HG03025 (cell line): ENCODE results near the gene RANBP10.

Experiments used
- ATAC-seq: cut with Tn5 transposase; IDR thresholded peaks from one replicate; pipeline ENCODE4 v1.9.1; 2021; ENCODE audit warnings: mild to moderate bottlenecking, moderate library complexity; ENCODE audit not compliant: unreplicated experiment, low FRiP score

Gene RANBP10

DNA sequence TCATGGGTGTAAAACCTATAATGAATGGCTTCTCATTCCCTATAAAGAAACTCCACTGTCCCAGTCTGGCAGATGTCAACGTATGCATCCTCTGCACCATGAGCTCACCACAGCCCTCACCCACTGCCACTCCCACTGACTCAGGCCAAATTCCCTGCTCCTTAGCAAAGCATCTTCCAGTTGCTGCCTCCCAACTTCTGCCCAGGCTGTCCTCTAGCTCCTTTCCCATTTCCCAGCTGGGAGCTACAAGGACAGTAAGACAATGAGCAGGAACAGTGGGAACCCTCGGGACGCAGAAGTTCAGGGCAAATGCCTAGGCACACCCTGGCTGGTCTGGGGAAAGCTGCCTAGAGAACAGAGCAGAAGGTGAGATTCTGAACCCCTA lies 26.7 kb upstream of the RANBP10 start:
- ATAC-seq, result no peak

DNA sequence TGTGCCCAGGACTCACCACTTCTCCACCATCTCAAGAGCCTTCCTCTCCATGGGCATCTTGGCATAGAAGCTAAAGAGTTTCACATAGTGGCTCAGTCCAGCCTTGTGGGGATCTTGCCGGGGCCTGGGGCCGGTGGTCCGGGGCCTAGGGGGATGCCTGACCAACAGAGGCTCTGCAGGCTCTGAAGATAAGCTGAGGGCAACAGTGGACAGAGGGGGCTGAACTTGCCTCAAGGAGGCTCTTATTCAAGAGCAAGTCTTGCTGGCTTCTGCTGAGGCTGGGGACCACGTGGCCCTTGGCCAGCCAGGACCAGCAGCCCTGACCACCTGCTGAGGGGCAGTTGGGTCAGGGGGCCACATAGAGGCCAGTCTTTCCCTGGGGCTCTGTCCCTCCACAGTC lies 22.3 kb upstream of the RANBP10 start:
- no peak for ATAC-seq

- ATAC-seq, result no peak
Observed at GRCh38 chr16:67825906-67826305, 19.5 kb upstream of the RANBP10 start.

GRCh38 chr16:67825119-67825518 lies 18.8 kb upstream of the RANBP10 start:
- ATAC-seq, result no peak

DNA sequence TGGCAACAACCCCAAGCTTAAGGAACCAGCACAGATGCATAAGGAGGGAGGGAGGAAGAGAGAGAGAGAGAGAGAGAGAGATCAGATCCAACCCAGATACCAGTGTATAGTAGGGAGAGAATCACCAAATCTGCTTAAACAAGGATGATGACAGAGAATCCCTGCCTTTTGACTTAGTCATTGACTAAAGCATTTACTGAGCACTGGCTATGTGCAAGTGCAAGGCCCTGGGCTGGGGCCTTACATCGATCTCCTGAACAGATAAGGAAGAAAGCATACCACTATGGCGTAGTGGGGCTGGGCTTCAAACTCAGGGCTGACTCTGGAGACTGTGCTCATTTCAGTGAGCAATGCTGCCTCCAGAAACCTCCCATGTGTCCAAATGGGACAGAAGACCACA lies 16.2 kb upstream of the RANBP10 start:
- no peak for ATAC-seq

- no peak for ATAC-seq
Observed at GRCh38 chr16:67820608-67821259, 14.4 kb upstream of the RANBP10 start.

GRCh38 chr16:67814567-67814966 lies 8.2 kb upstream of the RANBP10 start:
- no peak for ATAC-seq

GRCh38 chr16:67811899-67812298 lies 5.5 kb upstream of the RANBP10 start:
- ATAC-seq, result no peak

GRCh38 chr16:67807148-67807682 lies 855 bp upstream of the RANBP10 start:
- no peak for ATAC-seq

DNA sequence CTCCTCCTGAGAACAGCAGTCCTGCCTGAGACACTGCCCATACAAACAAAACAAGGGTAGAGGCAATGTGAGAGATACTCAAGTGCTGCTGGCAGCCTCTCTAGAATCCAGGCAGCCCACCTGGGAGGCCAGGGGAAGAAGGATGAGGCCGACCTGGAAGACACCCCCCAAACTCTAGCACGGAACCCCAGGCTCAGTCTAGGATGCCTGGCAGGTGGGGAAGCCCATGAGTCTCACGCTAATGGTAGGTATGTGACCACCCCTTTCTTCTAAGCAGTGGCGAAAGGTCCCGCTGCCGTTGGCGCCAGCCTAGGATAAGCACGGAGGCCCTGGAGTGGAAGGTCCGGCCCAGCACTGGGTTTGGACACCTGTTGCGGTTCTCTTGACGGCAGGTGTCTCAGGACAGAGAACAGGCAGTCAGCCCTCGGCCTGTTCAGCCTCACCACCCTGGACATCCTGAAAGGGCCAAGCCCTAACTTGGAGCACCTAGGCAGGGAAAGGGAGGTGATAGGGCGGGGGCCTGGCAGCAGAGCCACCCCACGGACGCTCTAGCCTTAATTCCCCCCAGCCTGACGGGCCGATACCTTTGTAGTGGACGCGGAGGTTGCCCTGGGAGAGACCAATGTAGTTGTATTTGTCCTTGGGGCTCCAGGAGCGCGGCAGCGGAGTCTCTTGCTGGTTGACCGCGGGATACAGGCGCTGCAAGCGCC lies 487 bp downstream of the RANBP10 start:
- ATAC-seq, result peak; percentile 5

GRCh38 chr16:67804853-67805542 lies 1.4 kb downstream of the RANBP10 start:
- ATAC-seq, result no peak

DNA sequence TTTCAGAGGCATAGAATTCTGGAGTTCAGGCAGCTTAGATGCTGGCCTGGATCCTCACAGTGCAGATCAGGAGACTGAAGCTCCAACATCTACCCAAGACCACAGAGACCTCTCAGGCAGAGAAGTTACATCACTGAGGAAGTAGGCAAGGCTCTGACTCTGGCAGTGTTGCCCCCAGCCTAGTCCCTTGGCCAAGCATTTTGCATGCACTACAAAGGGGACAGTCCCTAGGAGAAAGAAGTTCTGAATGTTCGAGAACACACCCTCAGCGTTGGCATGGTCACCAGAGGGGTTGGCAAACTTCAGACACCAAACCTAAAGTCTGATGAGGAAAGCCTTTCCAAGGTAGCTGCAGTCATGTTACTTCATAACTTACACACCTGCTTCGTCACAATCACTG lies 2.5 kb downstream of the RANBP10 start:
- no peak for ATAC-seq

DNA sequence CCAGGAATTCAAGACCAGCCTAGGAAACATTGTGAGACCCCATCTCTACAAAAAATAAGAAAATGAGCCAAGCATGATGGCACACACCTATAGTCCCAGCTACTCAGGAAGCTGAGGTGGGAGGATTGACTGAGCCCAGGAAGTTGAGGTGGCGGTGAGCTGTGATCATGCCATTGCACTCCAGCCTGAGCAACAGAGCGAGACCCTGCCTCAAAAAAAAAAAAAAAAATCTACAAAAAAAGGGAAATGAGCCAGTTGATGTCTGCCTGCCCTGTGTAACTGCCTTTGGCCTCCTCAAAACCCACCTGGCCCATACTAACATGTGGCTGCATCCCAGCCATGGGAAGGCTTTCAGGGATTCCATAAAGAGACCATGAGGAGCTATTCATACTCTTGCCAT lies 4.5 kb downstream of the RANBP10 start:
- no peak for ATAC-seq

- ATAC-seq, result no peak
Observed at GRCh38 chr16:67801241-67801640, 5.1 kb downstream of the RANBP10 start.

- no peak for ATAC-seq
Observed at GRCh38 chr16:67800338-67800926, 5.9 kb downstream of the RANBP10 start.

GRCh38 chr16:67796099-67796718 lies 10.2 kb downstream of the RANBP10 start:
- ATAC-seq, result no peak

DNA sequence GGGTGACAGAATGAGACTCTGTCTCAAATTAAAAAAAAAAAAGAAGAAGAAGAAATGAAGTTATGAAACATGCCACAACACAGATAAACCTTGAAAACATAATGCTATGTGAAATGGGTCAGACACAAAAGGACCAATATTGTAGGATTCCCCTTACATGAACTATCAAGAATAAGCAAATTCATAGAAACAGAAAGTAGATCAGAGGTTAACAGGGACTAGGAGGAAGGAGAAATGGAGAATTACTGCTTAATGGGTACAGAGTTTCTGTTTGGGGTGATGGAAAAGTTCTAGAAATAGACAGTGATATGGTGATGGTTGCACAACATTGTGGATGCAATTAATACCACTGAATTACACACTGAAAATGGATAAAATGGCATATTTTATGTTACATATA lies 16.3 kb downstream of the RANBP10 start:
- ATAC-seq, result no peak

DNA sequence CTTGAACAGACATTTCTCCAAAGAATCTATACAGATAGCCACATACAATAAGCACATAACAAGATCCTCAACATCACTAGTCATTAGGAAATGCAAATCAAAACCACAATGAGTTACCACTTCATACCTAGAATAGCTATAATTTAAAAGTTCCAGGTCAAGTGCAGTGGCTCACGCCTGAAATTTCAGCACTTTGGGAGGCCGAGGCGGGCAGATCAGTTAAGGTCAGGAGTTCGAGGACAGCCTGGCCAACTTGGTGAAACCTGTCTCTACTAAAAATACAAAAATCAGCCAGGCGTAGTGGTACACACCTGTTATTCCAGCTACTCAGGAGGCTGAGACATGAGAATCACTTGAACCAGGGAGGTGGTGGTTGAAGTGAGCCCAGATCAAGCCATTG lies 19.9 kb downstream of the RANBP10 start:
- ATAC-seq, result no peak

DNA sequence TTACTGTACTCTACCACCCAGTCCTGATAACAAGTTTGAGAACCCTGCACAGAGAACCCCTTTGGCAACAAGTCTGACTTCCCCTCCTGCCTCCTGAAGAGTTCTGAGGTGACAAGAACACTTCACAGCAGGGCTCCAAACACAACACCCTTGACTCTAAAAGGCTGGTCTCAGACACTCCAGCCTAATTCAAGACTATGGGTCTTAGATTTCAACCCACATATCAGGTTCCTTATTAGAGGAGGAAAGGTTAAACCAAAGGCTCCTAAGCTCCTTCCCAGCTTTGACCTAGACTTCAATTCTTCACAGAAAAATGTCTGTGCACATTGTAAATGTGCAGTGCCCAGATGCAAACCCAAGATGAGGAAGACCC lies 23.0 kb downstream of the RANBP10 start:
- no peak for ATAC-seq

- no peak for ATAC-seq
Observed at GRCh38 chr16:67782567-67783352, 23.6 kb downstream of the RANBP10 start.
